ENCODE measurements around the gene WDR20.

The WDR20 gene

DNA sequence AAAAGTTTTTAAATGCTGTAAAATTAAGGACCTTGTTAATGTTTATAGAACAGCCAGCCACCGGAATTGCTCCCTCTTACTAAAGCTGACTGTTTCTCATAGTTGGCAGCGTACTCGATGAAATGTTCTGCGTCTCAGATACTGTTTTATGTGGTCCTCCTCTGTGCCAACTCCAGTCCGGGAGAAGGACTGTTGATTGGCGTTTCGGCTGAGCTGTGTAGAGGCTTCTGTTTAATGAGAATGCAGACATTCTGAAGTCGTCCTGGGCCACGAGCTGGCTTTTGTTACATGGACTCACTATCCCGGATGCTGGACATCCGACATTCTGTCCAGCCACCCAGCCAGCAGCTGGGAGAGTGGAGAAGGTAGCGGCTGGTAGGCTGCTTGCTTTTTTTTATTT lies 75.4 kb downstream of the WDR20 start:
- DNase-seq (ENCODE audit: low read depth in 2 of 2, low spot score in 1 of 2) = no peak

DNA sequence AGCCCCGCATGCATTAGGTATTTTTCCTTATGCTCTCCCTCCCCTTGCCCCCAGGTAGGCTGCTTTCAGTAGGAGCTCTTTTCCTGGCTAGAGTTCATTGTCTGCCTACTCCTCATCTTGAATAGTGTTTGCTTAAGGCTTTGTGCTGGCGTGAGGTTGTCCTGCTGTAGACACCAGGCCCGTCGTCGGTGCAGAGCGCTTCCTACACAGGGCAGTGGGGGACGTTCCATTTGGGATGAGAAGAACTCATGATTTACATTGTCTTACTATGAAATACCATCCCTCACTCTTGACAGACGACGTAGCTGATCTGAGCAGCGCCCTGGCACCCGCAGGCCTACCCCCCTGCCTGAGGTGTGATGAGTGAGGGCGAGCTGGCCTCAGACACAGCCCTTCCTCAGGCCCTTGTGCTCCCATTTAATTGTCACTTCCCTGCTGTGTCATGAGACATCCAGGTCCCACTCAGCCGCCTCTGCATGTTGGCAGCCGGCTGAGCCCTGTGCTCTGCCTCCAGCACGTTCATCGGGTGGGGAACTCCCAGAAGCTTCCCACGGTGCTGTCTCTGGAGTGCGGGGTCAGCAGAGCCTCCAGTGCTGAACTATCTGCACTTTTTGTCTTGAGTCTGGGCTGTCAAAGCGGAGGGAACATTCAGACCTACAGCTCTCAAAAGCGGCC lies 76.0 kb downstream of the WDR20 start:
- DNase-seq (ENCODE audit: low read depth in 2 of 2, low spot score in 1 of 2) = no peak

DNA sequence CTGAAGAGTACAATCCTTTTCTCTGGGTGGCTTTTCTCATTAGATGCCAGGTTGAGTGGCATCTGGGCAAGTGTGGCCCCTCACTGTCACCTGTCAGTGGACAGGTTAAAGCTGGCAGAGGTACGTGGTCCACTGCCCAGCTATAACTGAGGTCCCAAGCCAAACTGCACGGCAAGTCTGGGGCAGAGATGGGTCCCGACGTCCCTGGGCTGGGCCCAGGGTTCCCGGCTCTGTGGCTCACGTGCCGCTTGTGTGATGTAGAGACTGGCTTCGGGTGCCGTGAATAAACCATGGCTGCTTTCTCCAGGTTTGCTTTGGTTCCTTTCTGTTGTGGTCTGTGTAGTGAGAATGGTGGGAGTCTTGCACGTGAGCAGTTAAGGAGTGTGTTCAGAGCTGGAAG lies 77.7 kb downstream of the WDR20 start:
- no peak for DNase-seq (ENCODE audit: low read depth in 2 of 2, low spot score in 1 of 2)

DNA sequence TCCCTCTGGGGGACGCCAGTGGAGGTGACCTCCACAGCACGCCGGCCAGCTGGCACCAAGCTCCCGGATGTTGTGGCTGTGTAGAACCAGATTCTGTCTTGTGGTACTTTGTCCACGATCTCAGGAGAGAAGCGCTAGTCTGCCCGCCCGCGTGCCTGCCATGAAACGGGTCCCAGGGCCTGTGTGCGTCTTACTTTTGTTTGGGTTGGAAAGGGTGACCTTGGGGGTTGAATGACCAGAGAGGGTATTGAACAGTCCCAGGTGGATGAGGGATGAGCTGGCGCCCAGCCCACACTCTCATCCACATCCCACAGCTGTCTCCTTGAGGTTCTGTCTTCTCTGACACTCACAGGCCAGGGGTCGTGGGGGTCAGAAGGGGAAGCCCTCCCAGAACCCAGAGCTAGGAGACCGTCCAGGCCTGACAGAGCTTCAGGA lies 78.3 kb downstream of the WDR20 start:
- no peak for DNase-seq (ENCODE audit: low read depth in 2 of 2, low spot score in 1 of 2)

DNA sequence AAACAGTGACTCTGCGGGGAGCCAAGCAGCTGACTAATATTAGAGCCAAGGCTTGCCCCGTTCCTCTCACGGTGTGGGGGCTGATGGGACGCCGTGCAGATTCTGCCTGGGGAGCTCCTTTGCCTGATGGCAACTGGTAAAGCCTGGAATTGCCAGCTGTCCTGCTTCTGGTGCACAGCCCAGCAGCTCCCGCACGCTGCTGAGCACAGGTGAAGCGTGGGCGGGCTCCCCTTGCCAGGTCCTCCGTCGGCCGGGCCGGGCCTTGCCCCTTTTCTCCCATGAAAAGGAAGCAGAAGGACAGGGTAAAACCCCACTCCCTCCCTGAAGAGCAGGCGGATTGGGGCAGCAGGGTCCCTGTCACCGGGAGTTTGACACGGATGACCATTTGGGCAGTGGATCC lies 79.0 kb downstream of the WDR20 start:
- DNase-seq (ENCODE audit: low read depth in 2 of 2, low spot score in 1 of 2) = no peak

DNA sequence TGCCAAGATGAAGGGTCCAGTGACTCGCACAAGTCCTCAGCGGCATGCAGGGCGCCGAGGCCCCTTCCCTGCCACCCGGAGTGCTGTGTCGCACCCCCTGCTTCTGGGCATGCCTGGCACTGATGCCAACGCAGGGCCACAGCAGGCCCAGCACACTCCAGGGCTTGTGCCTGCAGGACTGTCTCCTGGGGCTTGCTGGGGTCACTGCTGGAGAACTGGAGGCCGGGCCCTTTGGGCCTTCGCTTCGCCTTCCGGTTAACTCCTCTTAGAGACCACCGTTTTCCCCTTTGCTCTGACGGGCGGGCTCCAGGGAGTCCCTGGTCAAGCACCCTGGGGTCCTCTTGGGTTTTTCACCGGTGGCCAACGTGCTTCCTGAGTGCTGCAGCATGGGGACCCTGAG lies 79.6 kb downstream of the WDR20 start:
- DNase-seq (ENCODE audit: low read depth in 2 of 2, low spot score in 1 of 2) = no peak

GRCh38 chr14:102220031-102220430 lies 80.3 kb downstream of the WDR20 start:
- DNase-seq (ENCODE audit: low read depth in 2 of 2, low spot score in 1 of 2) = no peak

GRCh38 chr14:102221026-102221425 lies 81.3 kb downstream of the WDR20 start:
- no peak for DNase-seq (ENCODE audit: low read depth in 2 of 2, low spot score in 1 of 2)

DNA sequence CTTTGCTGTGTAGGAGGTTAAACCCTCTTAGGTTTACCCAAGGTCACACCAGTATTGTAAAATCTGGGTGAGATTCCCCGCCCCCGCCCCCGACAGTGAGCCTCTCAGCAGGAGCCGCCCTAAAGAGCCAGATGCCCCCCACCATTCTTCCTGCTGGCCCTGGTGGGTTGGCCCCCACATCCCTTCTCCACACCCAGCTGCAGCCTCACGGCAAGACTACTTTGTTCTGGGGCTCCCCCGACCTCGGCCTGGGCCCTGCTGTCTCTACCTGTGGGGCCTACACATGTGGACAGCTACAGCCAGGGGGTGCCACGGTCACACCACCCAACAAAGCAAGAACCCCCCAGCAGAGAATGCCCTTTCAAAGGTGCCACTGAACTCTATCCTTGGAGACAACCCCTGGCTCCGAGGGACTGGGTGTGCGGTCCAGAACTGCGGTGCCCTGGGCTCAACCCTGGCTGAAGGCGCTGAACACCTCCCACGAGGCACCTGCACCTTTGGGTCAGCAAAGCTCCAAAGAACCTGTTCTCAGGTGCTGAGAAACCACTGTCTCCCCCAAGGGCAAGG lies 82.4 kb downstream of the WDR20 start:
- no peak for DNase-seq (ENCODE audit: low read depth in 2 of 2, low spot score in 1 of 2)

GRCh38 chr14:102222751-102223150 lies 83.1 kb downstream of the WDR20 start:
- DNase-seq (ENCODE audit: low read depth in 2 of 2, low spot score in 1 of 2) = no peak

DNA sequence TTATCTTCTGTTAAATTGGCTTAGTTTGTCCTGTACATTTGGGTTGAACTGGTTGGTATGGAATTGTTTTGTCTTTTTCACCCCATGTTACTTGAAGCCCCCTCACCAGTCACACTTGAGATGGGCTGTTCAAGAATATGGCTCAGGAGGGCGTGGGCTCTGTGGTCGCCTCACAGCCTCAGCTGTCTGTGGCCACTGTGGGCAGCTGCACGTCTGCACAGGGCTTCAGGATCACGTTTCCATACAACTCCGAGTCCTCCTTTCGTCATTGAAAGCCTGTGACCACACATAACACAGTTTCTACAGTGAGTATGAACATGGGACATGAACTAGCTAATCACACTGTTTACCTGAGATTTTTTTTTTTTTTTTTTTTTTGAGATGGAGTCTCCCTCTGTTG lies 84.0 kb downstream of the WDR20 start:
- no peak for DNase-seq (ENCODE audit: low read depth in 2 of 2, low spot score in 1 of 2)

- no peak for DNase-seq (ENCODE audit: low read depth in 2 of 2, low spot score in 1 of 2)
These were observed 85.7 kb downstream of the WDR20 start for GRCh38 chr14:102225386-102225785.

- DNase-seq (ENCODE audit: low read depth in 2 of 2, low spot score in 1 of 2) = no peak
These were observed 86.2 kb downstream of the WDR20 start for GRCh38 chr14:102225936-102226335.

DNA sequence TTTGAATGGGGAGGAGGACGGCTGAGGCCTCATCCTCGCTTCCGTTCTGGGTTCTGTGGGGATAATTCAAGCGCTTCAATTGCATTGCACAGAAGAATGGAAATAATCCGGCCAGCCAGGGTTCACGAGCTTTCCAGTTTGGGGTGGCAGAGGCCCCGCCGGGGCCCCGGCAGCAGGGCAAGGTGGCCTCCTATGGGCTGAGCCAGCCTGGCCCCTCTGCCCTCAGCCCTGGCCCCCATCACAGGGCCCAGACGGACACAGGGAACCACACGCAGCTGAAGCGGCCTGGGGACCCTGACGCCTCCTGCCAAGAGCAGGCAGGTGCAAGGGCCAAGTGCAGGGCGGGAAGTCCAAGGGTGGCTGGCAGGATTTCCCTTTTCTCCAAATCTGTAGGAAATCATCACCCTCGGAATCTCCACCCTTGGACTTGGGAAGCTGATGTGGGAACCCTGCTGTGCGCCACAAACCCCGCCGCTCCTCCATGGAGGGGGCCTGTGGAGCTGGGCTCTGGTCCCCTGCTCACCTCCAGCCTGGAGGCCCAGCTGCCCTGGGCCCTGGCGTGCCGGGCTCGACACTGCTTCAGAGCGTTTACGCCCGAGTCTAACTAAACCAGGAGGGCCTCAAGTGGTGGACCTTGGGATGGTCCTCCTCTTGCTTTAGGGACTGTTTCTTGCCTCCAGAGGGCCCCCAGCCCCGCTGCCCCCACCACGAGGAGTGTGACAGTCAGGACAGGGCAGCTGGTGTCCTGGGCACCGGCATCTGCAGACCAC lies 86.8 kb downstream of the WDR20 start:
- DNase-seq (ENCODE audit: low read depth in 2 of 2, low spot score in 1 of 2) = no peak

GRCh38 chr14:102227184-102227964 lies 87.7 kb downstream of the WDR20 start:
- no peak for DNase-seq (ENCODE audit: low read depth in 2 of 2, low spot score in 1 of 2)

- DNase-seq (ENCODE audit: low read depth in 2 of 2, low spot score in 1 of 2) = no peak
These were observed 89.5 kb downstream of the WDR20 start for GRCh38 chr14:102229071-102229738.

DNA sequence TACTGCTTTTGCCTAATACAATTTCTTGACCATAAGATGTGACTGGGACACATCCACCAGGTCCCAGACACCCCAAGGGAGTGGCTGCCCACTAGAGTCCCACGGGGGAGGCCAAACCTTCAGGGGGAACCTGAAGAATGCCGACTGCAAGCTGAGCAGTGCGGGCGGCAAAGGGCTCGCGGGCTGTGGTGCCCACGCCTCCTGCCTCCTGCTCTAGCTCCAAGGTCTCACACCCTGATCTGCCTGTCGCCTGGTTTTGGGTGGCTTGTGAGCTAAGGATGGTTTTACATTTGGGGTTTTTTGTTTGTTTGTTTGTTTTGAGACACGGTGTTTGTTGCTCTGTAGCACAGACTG lies 90.0 kb downstream of the WDR20 start:
- DNase-seq (ENCODE audit: low read depth in 2 of 2, low spot score in 1 of 2) = no peak

GRCh38 chr14:102230481-102231210 lies 90.9 kb downstream of the WDR20 start:
- DNase-seq (ENCODE audit: low read depth in 2 of 2, low spot score in 1 of 2) = no peak

GRCh38 chr14:102231476-102232347 lies 92.0 kb downstream of the WDR20 start:
- DNase-seq (ENCODE audit: low read depth in 2 of 2, low spot score in 1 of 2) = no peak

DNA sequence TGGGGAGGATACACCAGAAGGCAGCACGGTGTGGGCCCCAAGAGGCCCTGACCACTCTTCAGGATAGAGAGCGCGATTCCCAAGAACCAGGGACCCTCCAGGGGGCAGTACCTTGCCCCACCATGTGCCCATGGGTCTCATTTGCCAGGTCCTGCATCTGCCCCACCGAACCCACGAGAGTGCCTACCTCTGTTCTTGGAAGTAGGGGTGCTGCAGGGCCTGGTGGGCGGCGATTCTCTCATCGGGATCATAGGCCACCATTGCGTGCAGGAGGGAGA lies 92.6 kb downstream of the WDR20 start:
- no peak for DNase-seq (ENCODE audit: low read depth in 2 of 2, low spot score in 1 of 2)
